SU-DHL-6 (cell line): ENCODE measurements around the gene ROBO2.

ENCODE experiments used
- EZH2phosphoT487 ChIP-seq: fragments of 200-600 bp; sonication (generic), shearing (Covaris generic); conservative IDR thresholded peaks from 2 replicates; pipeline ENCODE4 v1.6.1; 2018; ENCODE audit warnings: mild to moderate bottlenecking, antibody characterized with exemption, low read length, moderate library complexity, mixed read lengths
- TF ChIP-seq, protein P1 (sequence below): fragments of 200-600 bp; sonication (generic); IDR thresholded peaks from one replicate; pipeline ENCODE4 v1.5.1; 2017; ENCODE audit warnings: antibody characterized with exemption, mild to moderate bottlenecking, low read length, moderate library complexity; ENCODE audit not compliant: insufficient read depth, poor library complexity, severe bottlenecking

DNA sequence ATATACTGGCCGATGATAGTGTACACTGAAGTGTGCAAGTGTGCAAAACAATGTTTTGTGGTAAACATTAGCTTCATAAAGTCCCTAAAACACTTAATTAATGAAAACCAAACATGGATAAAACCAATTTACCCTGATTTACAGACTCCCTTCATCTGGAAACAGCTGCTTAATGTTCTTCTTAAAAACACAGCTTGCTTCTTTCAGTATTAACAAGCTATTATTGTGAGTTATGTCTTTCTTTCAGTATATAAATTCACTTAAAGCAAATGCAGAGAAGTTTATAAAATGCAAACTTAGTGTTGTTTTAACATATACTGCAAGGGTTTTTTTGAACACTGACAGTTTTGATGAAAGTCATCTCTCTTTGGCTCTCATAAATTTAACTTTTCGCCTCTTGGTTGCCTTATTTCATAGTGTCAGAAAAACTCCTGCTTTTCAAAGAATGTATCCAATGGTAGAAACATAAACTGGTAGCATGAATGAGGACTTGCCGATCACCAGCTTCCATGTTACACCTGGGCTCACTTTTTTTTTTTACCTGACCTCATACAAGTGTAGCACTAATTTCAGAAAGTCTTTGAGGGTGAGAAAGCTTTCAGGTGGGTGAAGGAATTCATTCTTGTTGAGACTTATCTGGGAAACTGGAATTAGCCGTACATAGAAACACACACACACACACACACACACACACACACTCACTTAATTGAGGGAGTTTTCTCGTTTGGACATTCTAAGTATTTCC lies 532.2 kb downstream of the ROBO2 start:
- TF ChIP-seq, protein P1, sequence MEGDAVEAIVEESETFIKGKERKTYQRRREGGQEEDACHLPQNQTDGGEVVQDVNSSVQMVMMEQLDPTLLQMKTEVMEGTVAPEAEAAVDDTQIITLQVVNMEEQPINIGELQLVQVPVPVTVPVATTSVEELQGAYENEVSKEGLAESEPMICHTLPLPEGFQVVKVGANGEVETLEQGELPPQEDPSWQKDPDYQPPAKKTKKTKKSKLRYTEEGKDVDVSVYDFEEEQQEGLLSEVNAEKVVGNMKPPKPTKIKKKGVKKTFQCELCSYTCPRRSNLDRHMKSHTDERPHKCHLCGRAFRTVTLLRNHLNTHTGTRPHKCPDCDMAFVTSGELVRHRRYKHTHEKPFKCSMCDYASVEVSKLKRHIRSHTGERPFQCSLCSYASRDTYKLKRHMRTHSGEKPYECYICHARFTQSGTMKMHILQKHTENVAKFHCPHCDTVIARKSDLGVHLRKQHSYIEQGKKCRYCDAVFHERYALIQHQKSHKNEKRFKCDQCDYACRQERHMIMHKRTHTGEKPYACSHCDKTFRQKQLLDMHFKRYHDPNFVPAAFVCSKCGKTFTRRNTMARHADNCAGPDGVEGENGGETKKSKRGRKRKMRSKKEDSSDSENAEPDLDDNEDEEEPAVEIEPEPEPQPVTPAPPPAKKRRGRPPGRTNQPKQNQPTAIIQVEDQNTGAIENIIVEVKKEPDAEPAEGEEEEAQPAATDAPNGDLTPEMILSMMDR = no peak
- no peak for TF ChIP-seq EZH2phosphoT487
